HepG2 (cell line): Measurements from ENCODE around the gene NT5DC2. TPM values are rescaled to one million over a fixed set of nuclear protein-coding genes. Genes with fewer than 3 reads are reported as not detected.

Source experiments
- ATAC-seq: fragments of 200-7000 bp; cut with Tn5 transposase; 3 replicates; pipeline ENCODE4 v1.9.1; 2020; ENCODE audit warnings: mild to moderate bottlenecking, moderate library complexity
- BruUV-seq: library from RNA; stranded (reverse); fragments of 400-500 nt; replicated peaks from 2 replicates; lab custom pipeline; 2021; lab: Mats Ljungman, UMichigan
- CTCF ChIA-PET: fragments of 300-600 bp; formaldehyde crosslinking; extraction: SDS; loops from one replicate; lab custom pipeline; 2021; ENCODE audit warnings: low total read pairs, inconsistent platforms, low intra/inter-chr PET ratio; lab: Yijun Ruan, JAX
- POLR2A ChIA-PET: fragments of 350-600 bp; sonication (Branson Sonifier 250); formaldehyde crosslinking; loops from one replicate; lab custom pipeline; 2020; ENCODE audit warnings: antibody characterized with exemption, inconsistent platforms; lab: Yijun Ruan, JAX
- DNase-seq: peaks from one replicate; pipeline ENCODE4 v3.0.0-alpha.2; 2015; ENCODE audit warnings: low spot score
- FAIRE-seq: peaks from 3 replicates; lab custom pipeline; 2011; peaks lifted over from hg19 to GRCh38; lab: Jason Lieb, UNC
- H2AFZ ChIP-seq: one replicate; pipeline ENCODE4 v1.6.1; 2011; ENCODE audit warnings: low read length, inconsistent platforms
- H3K27ac ChIP-seq: fragments of 300-600 bp; 3 replicates; pipeline ENCODE4 v1.8.0; 2011; ENCODE audit warnings: mixed run types, mild to moderate bottlenecking, mixed read lengths, low read length, inconsistent platforms; ENCODE audit not compliant: insufficient read depth; ENCODE audit errors: extremely low read length
- H3K27me3 ChIP-seq, 2 experiments: fragments of 200-600 bp in 1 of 2; 2 replicates in 1 of 2; 3 replicates in 1 of 2; pipeline versions ENCODE4 v1.6.0 to v1.8.0; 2011; ENCODE audit warnings: low read length in 2 of 2, mild to moderate bottlenecking in 2 of 2, moderate library complexity in 2 of 2, inconsistent platforms in 1 of 2; ENCODE audit not compliant: insufficient read depth in 2 of 2, control insufficient read depth in 1 of 2
- H3K36me3 ChIP-seq, 2 experiments: fragments of 200-600 bp in 1 of 2; replicated peaks in 1 of 2; 2 replicates in 1 of 2; 3 replicates in 1 of 2; pipeline versions ENCODE4 v1.5.1 to v1.8.0; 2011; ENCODE audit warnings: low read length in 2 of 2, inconsistent platforms in 1 of 2; ENCODE audit not compliant: insufficient read depth in 2 of 2, control insufficient read depth in 1 of 2
- H3K4me1 ChIP-seq: 2 replicates; pipeline ENCODE4 v1.5.1; 2012; ENCODE audit warnings: low read length, inconsistent platforms; ENCODE audit not compliant: insufficient read depth
- H3K4me2 ChIP-seq: 2 replicates; pipeline ENCODE4 v1.6.0; 2011; ENCODE audit warnings: low read depth, low read length, inconsistent platforms
- H3K4me3 ChIP-seq, 3 experiments: fragments of 200-600 bp in 1 of 3; sonication (generic), shearing (Covaris generic) in 1 of 3; replicated peaks in 1 of 3; 2 replicates each; pipeline ENCODE4 v1.5.1; 2011 to 2016; ENCODE audit warnings: low read length in 3 of 3, inconsistent platforms in 2 of 3, low read depth in 2 of 3, mild to moderate bottlenecking in 2 of 3, control low read depth in 1 of 3, mixed read lengths in 1 of 3; ENCODE audit not compliant: insufficient read depth in 1 of 3
- H3K79me2 ChIP-seq: one replicate; pipeline ENCODE4 v1.6.1; 2011; ENCODE audit warnings: low read length, inconsistent platforms; ENCODE audit not compliant: insufficient read depth
- H3K9ac ChIP-seq: 2 replicates; pipeline ENCODE4 v1.6.0; 2011; ENCODE audit warnings: mild to moderate bottlenecking, low read depth, low read length, inconsistent platforms; ENCODE audit not compliant: insufficient read depth
- H3K9me3 ChIP-seq: 2 replicates; pipeline ENCODE4 v1.5.1; 2012; ENCODE audit warnings: mild to moderate bottlenecking, low read length
- H4K20me1 ChIP-seq: 2 replicates; pipeline ENCODE4 v1.6.0; 2011; ENCODE audit warnings: inconsistent platforms, mild to moderate bottlenecking, low read length, moderate library complexity; ENCODE audit not compliant: insufficient read depth
- CTCF ChIP-seq: sonication (generic); formaldehyde crosslinking; IDR thresholded peaks from 2 replicates; pipeline ENCODE4 v1.5.0; 2020; ENCODE audit warnings: mild to moderate bottlenecking, missing genetic modification reagents, moderate library complexity
- IRF2 ChIP-seq: IDR thresholded peaks from 2 replicates; pipeline ENCODE4 v1.6.1; 2018; ENCODE audit warnings: missing genetic modification reagents, missing compliant biosample characterization
- RARA ChIP-seq: IDR thresholded peaks from 2 replicates; pipeline ENCODE4 v1.6.1; 2016; ENCODE audit warnings: missing genetic modification reagents, missing compliant biosample characterization
- RXRA ChIP-seq: sonication (generic); formaldehyde crosslinking; IDR thresholded peaks from 2 replicates; pipeline ENCODE4 v1.5.1; 2020; ENCODE audit warnings: missing genetic modification reagents
- ZFP91 ChIP-seq: sonication (generic); formaldehyde crosslinking; IDR thresholded peaks from 2 replicates; pipeline ENCODE4 v1.9.0; 2022; ENCODE audit warnings: missing genetic modification reagents, mild to moderate bottlenecking, borderline replicate concordance
- ZNF143 ChIP-seq: sonication (generic); formaldehyde crosslinking; IDR thresholded peaks from 2 replicates; pipeline ENCODE4 v1.4.0; 2020; ENCODE audit warnings: missing genetic modification reagents
- ZNF530 ChIP-seq: sonication (generic); formaldehyde crosslinking; IDR thresholded peaks from 2 replicates; pipeline ENCODE4 v1.5.0; 2020; ENCODE audit warnings: low read depth, mild to moderate bottlenecking, missing genetic modification reagents
- ZNF652 ChIP-seq: IDR thresholded peaks from 2 replicates; pipeline ENCODE4 v1.6.1; 2016; ENCODE audit warnings: low read depth, borderline replicate concordance
- ZNF772 ChIP-seq: sonication (generic); formaldehyde crosslinking; IDR thresholded peaks from 2 replicates; pipeline ENCODE4 v1.5.0; 2020; ENCODE audit warnings: mild to moderate bottlenecking, missing genetic modification reagents
- ZNF780A ChIP-seq: sonication (generic); formaldehyde crosslinking; IDR thresholded peaks from 2 replicates; pipeline ENCODE4 v1.8.0; 2022; ENCODE audit warnings: mild to moderate bottlenecking, missing genetic modification reagents, moderate library complexity
- WGBS: methylation state at CpG from one replicate; pipeline ENCODE4 v1.1.6; 2017; ENCODE audit warnings: low lambda C conversion rate; 5-methylcytosine and 5-hydroxymethylcytosine counted together
- in situ Hi-C: cut with HindIII; loops from 2 replicates; pipeline ENCODE4 v1.10.0; 2017; ENCODE audit warnings: low pct_unique_long_range_greater_than_20kb; ENCODE audit not compliant: extremely low pct_ligation_motif_present
- intact Hi-C: fragments of 100-400 bp; cut with micrococcal nuclease; formaldehyde crosslinking; loops from one replicate; pipeline ENCODE4 v1.10.0; 2022; ENCODE audit not compliant: unreplicated experiment
- polyA plus RNA-seq, 8 experiments: library from polyadenylated mRNA; depleted of rRNA in 3 of 8; stranded (reverse) in 7 of 8; unstranded in 1 of 8; fragments of >200 nt; fragmentation: Illumina TruSeq in 4 of 8; extraction: Trizol in 4 of 8; gene quantifications; 2 replicates each; pipeline versions ENCODE4 v1.2.1 to v1.2.3, GENCODE V29; 2011 to 2016; ENCODE audit warnings: low read depth in 4 of 8, missing spikeins in 1 of 8, mixed read lengths in 1 of 8; ENCODE audit not compliant: insufficient read depth in 1 of 8
- total RNA-seq, 5 experiments: library from RNA; depleted of rRNA; stranded (reverse); fragments of >200 nt; fragmentation: Illumina TruSeq; extraction: Trizol; gene quantifications; 2 replicates each; pipeline ENCODE4 v1.2.3, GENCODE V29; 2016; ENCODE audit warnings: low read depth in 1 of 5
- TF ChIP-seq, protein P1 (sequence below): sonication (generic); formaldehyde crosslinking; IDR thresholded peaks from 2 replicates; pipeline ENCODE4 v1.5.1; 2020; ENCODE audit warnings: mild to moderate bottlenecking, missing genetic modification reagents, moderate library complexity
- TF ChIP-seq, protein P2 (sequence below): fragments of 450-650 bp; IDR thresholded peaks from 2 replicates; pipeline ENCODE4 v1.6.1; 2017; ENCODE audit warnings: mild to moderate bottlenecking

NT5DC2 gene
- total and polyA plus RNA-seq, 2 of the 13 experiments (the other 11 are each of a cell fraction or from before 2014, with no cell fraction given) = 131 to 240 TPM

DNA sequence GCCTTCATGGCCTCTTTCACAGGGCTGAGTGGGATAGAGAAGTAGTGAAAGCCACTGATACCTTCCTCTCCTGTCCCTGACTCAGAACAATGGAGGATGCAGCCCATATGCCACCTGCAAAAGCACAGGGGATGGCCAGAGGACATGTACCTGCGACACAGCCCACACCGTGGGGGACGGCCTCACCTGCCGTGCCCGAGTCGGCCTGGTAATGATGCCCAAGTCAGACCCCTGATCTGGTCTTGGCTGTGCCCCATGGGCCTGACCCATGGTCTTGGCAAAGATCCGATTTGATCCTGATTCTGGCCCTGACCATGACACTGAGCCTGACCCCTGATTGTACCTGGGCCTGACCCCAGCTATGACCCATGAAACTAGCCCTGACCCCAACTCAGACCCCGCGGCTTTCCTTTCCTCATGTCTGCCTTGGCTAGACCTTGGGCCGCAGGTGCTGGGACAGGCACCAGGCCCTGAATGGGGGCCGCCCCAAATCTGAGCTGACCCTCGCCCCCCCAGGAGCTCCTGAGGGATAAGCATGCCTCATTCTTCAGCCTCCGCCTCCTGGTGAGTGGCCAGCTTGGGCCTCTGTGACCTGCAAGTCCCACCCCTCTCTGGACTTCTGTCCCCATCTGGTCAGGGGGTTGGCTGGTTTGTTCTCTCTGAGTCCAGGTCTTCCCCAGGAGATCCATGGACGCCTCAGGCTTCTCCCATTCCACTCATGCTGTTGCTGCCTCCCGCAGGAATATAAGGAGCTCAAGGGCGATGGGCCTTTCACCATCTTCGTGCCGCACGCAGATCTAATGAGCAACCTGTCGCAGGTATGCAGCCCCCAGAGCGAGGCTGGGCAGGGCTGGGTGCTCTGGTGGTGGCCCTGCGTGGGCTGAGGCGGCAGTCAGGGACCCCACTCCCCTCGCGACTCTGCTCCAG, 15.6 kb downstream of the NT5DC2 start:
- Histone ChIP-seq H3K9me3 (no peaks in the 10 kb centered on the region), H3K4me2 (0 out of 2 replicates have a peak overlapping the region, but pooled peaks have one; percentile 15), H2AFZ (no peak overlapping the region), H3K4me1 (peaks cover 27% of the 10 kb centered on the region), H3K36me3 (no peaks in the 10 kb centered on the region), H3K27ac (no peak overlapping the region), H3K27me3 (peaks cover 23 to 52% of the 10 kb centered on the region in 2 experiments), H3K9ac (no peak overlapping the region), H3K4me3 (no peak overlapping the region), H3K79me2 (no peaks in the 10 kb centered on the region), H4K20me1 (no peaks in the 10 kb centered on the region)
- DNase-seq = no peak
- in situ Hi-C loops (no loop called here), intact Hi-C loops (no loop called here)
- CTCF ChIA-PET = no interaction called here
- TF ChIP-seq ZNF652 (CRISPR knock-in tag) = no peak
- TF ChIP-seq ZNF772 (CRISPR knock-in tag) = no peak
- no peak for TF ChIP-seq ZNF143 (CRISPR knock-in tag)
- TF ChIP-seq ZNF780A (CRISPR knock-in tag) = no peak
- 0 out of 2 replicates have a peak, but pooled peaks have one; percentile 8 for TF ChIP-seq CTCF
- TF ChIP-seq ZNF530 (CRISPR knock-in tag) = no peak
- no peak for TF ChIP-seq IRF2 (CRISPR knock-in tag)
- 0 out of 2 replicates have a peak, but pooled peaks have one; percentile 18 for TF ChIP-seq RARA (CRISPR knock-in tag)
- peak; percentile 36; the same call in 1 of the 2 replicates for TF ChIP-seq RXRA (CRISPR knock-in tag)
- TF ChIP-seq, protein P1, sequence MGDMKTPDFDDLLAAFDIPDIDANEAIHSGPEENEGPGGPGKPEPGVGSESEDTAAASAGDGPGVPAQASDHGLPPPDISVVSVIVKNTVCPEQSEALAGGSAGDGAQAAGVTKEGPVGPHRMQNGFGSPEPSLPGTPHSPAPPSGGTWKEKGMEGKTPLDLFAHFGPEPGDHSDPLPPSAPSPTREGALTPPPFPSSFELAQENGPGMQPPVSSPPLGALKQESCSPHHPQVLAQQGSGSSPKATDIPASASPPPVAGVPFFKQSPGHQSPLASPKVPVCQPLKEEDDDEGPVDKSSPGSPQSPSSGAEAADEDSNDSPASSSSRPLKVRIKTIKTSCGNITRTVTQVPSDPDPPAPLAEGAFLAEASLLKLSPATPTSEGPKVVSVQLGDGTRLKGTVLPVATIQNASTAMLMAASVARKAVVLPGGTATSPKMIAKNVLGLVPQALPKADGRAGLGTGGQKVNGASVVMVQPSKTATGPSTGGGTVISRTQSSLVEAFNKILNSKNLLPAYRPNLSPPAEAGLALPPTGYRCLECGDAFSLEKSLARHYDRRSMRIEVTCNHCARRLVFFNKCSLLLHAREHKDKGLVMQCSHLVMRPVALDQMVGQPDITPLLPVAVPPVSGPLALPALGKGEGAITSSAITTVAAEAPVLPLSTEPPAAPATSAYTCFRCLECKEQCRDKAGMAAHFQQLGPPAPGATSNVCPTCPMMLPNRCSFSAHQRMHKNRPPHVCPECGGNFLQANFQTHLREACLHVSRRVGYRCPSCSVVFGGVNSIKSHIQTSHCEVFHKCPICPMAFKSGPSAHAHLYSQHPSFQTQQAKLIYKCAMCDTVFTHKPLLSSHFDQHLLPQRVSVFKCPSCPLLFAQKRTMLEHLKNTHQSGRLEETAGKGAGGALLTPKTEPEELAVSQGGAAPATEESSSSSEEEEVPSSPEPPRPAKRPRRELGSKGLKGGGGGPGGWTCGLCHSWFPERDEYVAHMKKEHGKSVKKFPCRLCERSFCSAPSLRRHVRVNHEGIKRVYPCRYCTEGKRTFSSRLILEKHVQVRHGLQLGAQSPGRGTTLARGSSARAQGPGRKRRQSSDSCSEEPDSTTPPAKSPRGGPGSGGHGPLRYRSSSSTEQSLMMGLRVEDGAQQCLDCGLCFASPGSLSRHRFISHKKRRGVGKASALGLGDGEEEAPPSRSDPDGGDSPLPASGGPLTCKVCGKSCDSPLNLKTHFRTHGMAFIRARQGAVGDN (CRISPR knock-in tag) = no peak; the same call in none of the 2 replicates
- TF ChIP-seq, protein P2, sequence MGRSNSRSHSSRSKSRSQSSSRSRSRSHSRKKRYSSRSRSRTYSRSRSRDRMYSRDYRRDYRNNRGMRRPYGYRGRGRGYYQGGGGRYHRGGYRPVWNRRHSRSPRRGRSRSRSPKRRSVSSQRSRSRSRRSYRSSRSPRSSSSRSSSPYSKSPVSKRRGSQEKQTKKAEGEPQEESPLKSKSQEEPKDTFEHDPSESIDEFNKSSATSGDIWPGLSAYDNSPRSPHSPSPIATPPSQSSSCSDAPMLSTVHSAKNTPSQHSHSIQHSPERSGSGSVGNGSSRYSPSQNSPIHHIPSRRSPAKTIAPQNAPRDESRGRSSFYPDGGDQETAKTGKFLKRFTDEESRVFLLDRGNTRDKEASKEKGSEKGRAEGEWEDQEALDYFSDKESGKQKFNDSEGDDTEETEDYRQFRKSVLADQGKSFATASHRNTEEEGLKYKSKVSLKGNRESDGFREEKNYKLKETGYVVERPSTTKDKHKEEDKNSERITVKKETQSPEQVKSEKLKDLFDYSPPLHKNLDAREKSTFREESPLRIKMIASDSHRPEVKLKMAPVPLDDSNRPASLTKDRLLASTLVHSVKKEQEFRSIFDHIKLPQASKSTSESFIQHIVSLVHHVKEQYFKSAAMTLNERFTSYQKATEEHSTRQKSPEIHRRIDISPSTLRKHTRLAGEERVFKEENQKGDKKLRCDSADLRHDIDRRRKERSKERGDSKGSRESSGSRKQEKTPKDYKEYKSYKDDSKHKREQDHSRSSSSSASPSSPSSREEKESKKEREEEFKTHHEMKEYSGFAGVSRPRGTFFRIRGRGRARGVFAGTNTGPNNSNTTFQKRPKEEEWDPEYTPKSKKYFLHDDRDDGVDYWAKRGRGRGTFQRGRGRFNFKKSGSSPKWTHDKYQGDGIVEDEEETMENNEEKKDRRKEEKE = no peak
- peak; percentile 41; the same call in 1 of the 2 replicates for TF ChIP-seq ZFP91 (CRISPR knock-in tag)
- ATAC-seq = peak; percentile 17
- 39% methylated on average over 11 of the region's 25 CpGs for WGBS
- no TSS peak for BruUV-seq
- FAIRE-seq = no peak
- POLR2A ChIA-PET = interaction anchor here (1.0 to 1.4 kb wide), 2 partner anchors 9 to 14 kb away, joined by 3 to 5 read pairs; no protein-coding TSS in a partner anchor
